H1 (cell line): ENCODE data around the gene ACSM3. TPM values are rescaled to one million over a fixed set of nuclear protein-coding genes. Genes with fewer than 3 reads are reported as not detected.

Source experiments
- CTCF ChIA-PET: fragments of 300-600 bp; sonication (Branson Sonifier 250); formaldehyde crosslinking; loops from one replicate; lab custom pipeline; 2021; ENCODE audit not compliant: partially characterized antibody; lab: Charles Lee
- POLR2A ChIA-PET: fragments of 300-600 bp; sonication (Branson Sonifier 250); formaldehyde crosslinking; loops from one replicate; lab custom pipeline; 2021; ENCODE audit warnings: inconsistent platforms; ENCODE audit not compliant: partially characterized antibody; lab: Charles Lee
- DNase-seq, 2 experiments: peaks; one replicate each; pipeline versions ENCODE4 v3.0.0 to v3.0.0-alpha.2; 2010 to 2022; ENCODE audit warnings: low spot score in 2 of 2, low read depth in 1 of 2, mixed read lengths in 1 of 2
- FAIRE-seq: peaks from 2 replicates; lab custom pipeline; 2011; peaks lifted over from hg19 to GRCh38; lab: Jason Lieb, UNC
- H2AFZ ChIP-seq: 2 replicates; pipeline ENCODE4 v1.8.1; 2012; ENCODE audit warnings: low read length, inconsistent platforms
- H2AK5ac ChIP-seq: 2 replicates; pipeline ENCODE4 v1.6.1; 2013; ENCODE audit warnings: low read depth, low read length
- H2BK120ac ChIP-seq: replicated peaks from 2 replicates; pipeline ENCODE3; 2013; ENCODE audit warnings: low read depth, low read length, inconsistent platforms
- H2BK12ac ChIP-seq: 2 replicates; pipeline ENCODE4 v1.6.1; 2013; ENCODE audit warnings: low read depth, low read length
- H2BK15ac ChIP-seq: 2 replicates; pipeline ENCODE4 v1.6.1; 2013; ENCODE audit warnings: low read length
- H2BK20ac ChIP-seq: 2 replicates; pipeline ENCODE4 v1.6.1; 2013; ENCODE audit warnings: low read length
- H2BK5ac ChIP-seq: 2 replicates; pipeline ENCODE4 v1.6.1; 2013; ENCODE audit warnings: low read depth, low read length
- H3K14ac ChIP-seq: 2 replicates; pipeline ENCODE4 v1.6.1; 2013; ENCODE audit warnings: inconsistent platforms; ENCODE audit not compliant: insufficient read length
- H3K18ac ChIP-seq: 2 replicates; pipeline ENCODE4 v1.6.1; 2013; ENCODE audit warnings: low read length; ENCODE audit errors: extremely low read depth
- H3K23ac ChIP-seq: 2 replicates; pipeline ENCODE4 v1.6.1; 2013; ENCODE audit warnings: inconsistent platforms; ENCODE audit not compliant: insufficient read length
- H3K23me2 ChIP-seq: 2 replicates; pipeline ENCODE4 v1.6.1; 2013; ENCODE audit warnings: low read depth, low read length
- H3K27ac ChIP-seq: 2 replicates; pipeline ENCODE4 v1.6.1; 2011; ENCODE audit warnings: low read depth, low read length, inconsistent platforms
- H3K27me3 ChIP-seq, 4 experiments: replicated peaks in 1 of 4; 1 replicate in 1 of 4; 2 replicates in 3 of 4; pipeline versions ENCODE4 v1.6.1 to v1.8.1; 2011 to 2013; ENCODE audit warnings: low read length in 3 of 4, mild to moderate bottlenecking in 3 of 4, inconsistent platforms in 2 of 4, mixed read lengths in 2 of 4, moderate library complexity in 1 of 4; ENCODE audit not compliant: control insufficient read depth in 3 of 4, insufficient read depth in 3 of 4; ENCODE audit errors: extremely low read depth in 1 of 4
- H3K36me3 ChIP-seq, 4 experiments: 2 replicates each; pipeline versions ENCODE4 v1.6.1 to v1.8.1; 2011 to 2013; ENCODE audit warnings: mild to moderate bottlenecking in 4 of 4, low read length in 3 of 4, moderate library complexity in 2 of 4, control low read depth in 1 of 4, inconsistent platforms in 1 of 4; ENCODE audit not compliant: insufficient read depth in 4 of 4, control insufficient read depth in 2 of 4
- H3K4ac ChIP-seq: replicated peaks from 2 replicates; pipeline ENCODE3; 2013; ENCODE audit warnings: low read length, low read depth, mixed read lengths, inconsistent platforms; ENCODE audit not compliant: insufficient read length
- H3K4me1 ChIP-seq, 4 experiments: replicated peaks in 1 of 4; 1 replicate in 1 of 4; 2 replicates in 3 of 4; pipeline versions ENCODE4 v1.6.1 to v1.8.1; 2011 to 2013; ENCODE audit warnings: low read length in 3 of 4, inconsistent platforms in 2 of 4, mixed read lengths in 1 of 4; ENCODE audit not compliant: insufficient read depth in 4 of 4, control insufficient read depth in 3 of 4
- H3K4me2 ChIP-seq, 2 experiments: 2 replicates each; pipeline versions ENCODE4 v1.6.1 to v1.8.1; 2011 to 2013; ENCODE audit warnings: low read depth in 2 of 2, low read length in 2 of 2, control low read depth in 1 of 2, inconsistent platforms in 1 of 2, mild to moderate bottlenecking in 1 of 2; ENCODE audit not compliant: insufficient read depth in 1 of 2
- H3K4me3 ChIP-seq, 4 experiments: fragments of 200-600, 300-600 bp in 1 of 4; sonication (generic), shearing (Covaris generic), sonication (Bioruptor Twin) in 1 of 4; 2 replicates each; pipeline versions ENCODE4 v1.5.1 to v1.8.1; 2011 to 2016; ENCODE audit warnings: low read length in 4 of 4, low read depth in 3 of 4, control low read depth in 2 of 4, inconsistent platforms in 2 of 4, mild to moderate bottlenecking in 2 of 4, mixed read lengths in 1 of 4, moderate library complexity in 1 of 4; ENCODE audit not compliant: insufficient read depth in 2 of 4; ENCODE audit errors: extremely low read depth in 1 of 4
- H3K56ac ChIP-seq: replicated peaks from 2 replicates; pipeline ENCODE3; 2013; ENCODE audit warnings: low read depth, mild to moderate bottlenecking, mixed read lengths, low read length, inconsistent platforms; ENCODE audit not compliant: insufficient read length
- H3K79me1 ChIP-seq: 2 replicates; pipeline ENCODE4 v1.6.1; 2013; ENCODE audit warnings: low read depth, low read length, control low read depth
- H3K79me2 ChIP-seq, 2 experiments: 2 replicates each; pipeline versions ENCODE4 v1.6.1 to v1.8.1; 2012 to 2013; ENCODE audit warnings: low read length in 2 of 2, mild to moderate bottlenecking in 2 of 2, inconsistent platforms in 1 of 2; ENCODE audit not compliant: insufficient read depth in 2 of 2, control insufficient read depth in 1 of 2
- H3K9ac ChIP-seq, 4 experiments: replicated peaks in 1 of 4; 1 replicate in 1 of 4; 2 replicates in 3 of 4; pipeline versions ENCODE4 v1.6.1 to v1.8.1; 2011 to 2013; ENCODE audit warnings: low read depth in 3 of 4, low read length in 3 of 4, control low read depth in 2 of 4, mild to moderate bottlenecking in 2 of 4, moderate library complexity in 2 of 4, inconsistent platforms in 1 of 4; ENCODE audit errors: extremely low read depth in 1 of 4
- H3K9me3 ChIP-seq, 2 experiments: 2 replicates each; pipeline versions ENCODE4 v1.6.1 to v1.8.1; 2012 to 2013; ENCODE audit warnings: mild to moderate bottlenecking in 2 of 2, moderate library complexity in 2 of 2, control low read depth in 1 of 2, inconsistent platforms in 1 of 2, low read depth in 1 of 2, low read length in 1 of 2, mixed read lengths in 1 of 2; ENCODE audit not compliant: insufficient read depth in 2 of 2
- H4K20me1 ChIP-seq, 2 experiments: replicated peaks in 1 of 2; 2 replicates each; pipeline versions ENCODE3 to v1.8.1; 2011 to 2013; ENCODE audit warnings: inconsistent platforms in 2 of 2, low read length in 2 of 2, mild to moderate bottlenecking in 1 of 2; ENCODE audit not compliant: insufficient read depth in 2 of 2, control insufficient read depth in 1 of 2
- H4K5ac ChIP-seq: 2 replicates; pipeline ENCODE4 v1.6.1; 2013; ENCODE audit warnings: low read length, low read depth, mixed read lengths, inconsistent platforms; ENCODE audit not compliant: insufficient read length
- H4K8ac ChIP-seq: 2 replicates; pipeline ENCODE4 v1.8.0; 2013; ENCODE audit warnings: mild to moderate bottlenecking, moderate library complexity, low read length, inconsistent platforms; ENCODE audit not compliant: insufficient read depth; ENCODE audit errors: extremely low read depth
- H4K91ac ChIP-seq: replicated peaks from 2 replicates; pipeline ENCODE3; 2013; ENCODE audit warnings: low read length, mixed read lengths, inconsistent platforms; ENCODE audit not compliant: insufficient read length
- BCL11A ChIP-seq, 2 experiments: IDR thresholded peaks; one replicate each; pipeline ENCODE4 v1.6.1; 2011; ENCODE audit warnings: low read depth in 2 of 2, low read length in 2 of 2, mild to moderate bottlenecking in 2 of 2
- CBX8 ChIP-seq: fragments of 300-800, 300-1000 bp; sonication (generic); IDR thresholded peaks from 2 replicates; pipeline ENCODE4 v1.7.1; 2016; ENCODE audit warnings: low read depth, low read length, borderline replicate concordance
- JUN ChIP-seq: IDR thresholded peaks from 2 replicates; pipeline ENCODE4 v1.6.1; 2011; ENCODE audit warnings: low read depth, mild to moderate bottlenecking, improper control_type of control experiment, low read length
- JUND ChIP-seq: IDR thresholded peaks from 2 replicates; pipeline ENCODE4 v1.6.1; 2011; ENCODE audit warnings: mild to moderate bottlenecking, improper control_type of control experiment, low read length
- RFX5 ChIP-seq: IDR thresholded peaks from 2 replicates; pipeline ENCODE4 v1.6.1; 2011; ENCODE audit warnings: low read depth, low read length, improper control_type of control experiment, borderline replicate concordance
- RNF2 ChIP-seq: fragments of 200-900, 300-1000 bp; sonication (generic); IDR thresholded peaks from 2 replicates; pipeline ENCODE4 v1.7.1; 2016; ENCODE audit warnings: borderline replicate concordance, low read depth, mild to moderate bottlenecking, antibody characterized with exemption, low read length; ENCODE audit not compliant: poor library complexity, severe bottlenecking; ENCODE audit errors: missing control alignments
- SP2 ChIP-seq: IDR thresholded peaks from 2 replicates; pipeline ENCODE4 v1.6.1; 2012; ENCODE audit warnings: mild to moderate bottlenecking, low read length, inconsistent platforms
- TCF12 ChIP-seq: IDR thresholded peaks from 2 replicates; pipeline ENCODE4 v1.6.1; 2011; ENCODE audit warnings: low read depth, mild to moderate bottlenecking, low read length
- WGBS, 2 experiments: shearing (Covaris generic) in 1 of 2; methylation state at CpG; one replicate each; pipeline versions ENCODE4 v1.1.6 to v1.1.7; 2013 to 2015; ENCODE audit warnings: low lambda C conversion rate in 2 of 2, mixed read lengths in 2 of 2, inconsistent platforms in 1 of 2, low coverage in 1 of 2, missing lambda C conversion rate in 1 of 2; ENCODE audit not compliant: insufficient replicate concordance in 2 of 2, insufficient coverage in 1 of 2, insufficient read length in 1 of 2; ENCODE audit errors: extremely low coverage in 1 of 2, missing lambda C conversion rate in 1 of 2; 5-methylcytosine and 5-hydroxymethylcytosine counted together
- polyA plus RNA-seq, 7 experiments: library from polyadenylated mRNA; depleted of rRNA in 3 of 7; stranded (reverse) in 5 of 7; unstranded in 2 of 7; fragments of >200 nt in 5 of 7; fragments of 200-250 nt in 2 of 7; gene quantifications; 1 replicate in 5 of 7; 2 replicates in 1 of 7; 4 replicates in 1 of 7; pipeline versions ENCODE4 v1.2.1 to v1.2.3, GENCODE V29; 2011 to 2013; ENCODE audit warnings: missing spikeins in 2 of 7, mixed read lengths in 2 of 7
- total RNA-seq: library from RNA; stranded (reverse); fragmentation: NEBNext Ultra II Directional; extraction: Animal tissue kit (Norgen Biotek cat#: 25700); gene quantifications from 2 replicates; pipeline ENCODE4 v1.2.1, GENCODE V29; 2021
- TF ChIP-seq, protein P1 (sequence below): IDR thresholded peaks from 2 replicates; pipeline ENCODE4 v1.6.1; 2012; ENCODE audit warnings: inconsistent platforms
- TF ChIP-seq, protein P2 (sequence below): IDR thresholded peaks from 2 replicates; pipeline ENCODE4 v1.6.1; 2011; ENCODE audit warnings: low read length, improper control_type of control experiment
- TF ChIP-seq, protein P3 (sequence below), 3 experiments: IDR thresholded peaks; 1 replicate in 2 of 3; 2 replicates in 1 of 3; pipeline versions ENCODE4 v1.5.1 to v1.6.1; 2011; ENCODE audit warnings: low read length in 3 of 3, mild to moderate bottlenecking in 3 of 3, inconsistent platforms in 2 of 3, low read depth in 1 of 3, moderate library complexity in 1 of 3; ENCODE audit not compliant: insufficient read depth in 1 of 3; ENCODE audit errors: control extremely low read depth in 1 of 3

The ACSM3 gene
- total and polyA plus RNA-seq, 2 of the 8 experiments (the other 6 are each of a cell fraction or from before 2014, with no cell fraction given), result 5.7 to 6.2 TPM

DNA sequence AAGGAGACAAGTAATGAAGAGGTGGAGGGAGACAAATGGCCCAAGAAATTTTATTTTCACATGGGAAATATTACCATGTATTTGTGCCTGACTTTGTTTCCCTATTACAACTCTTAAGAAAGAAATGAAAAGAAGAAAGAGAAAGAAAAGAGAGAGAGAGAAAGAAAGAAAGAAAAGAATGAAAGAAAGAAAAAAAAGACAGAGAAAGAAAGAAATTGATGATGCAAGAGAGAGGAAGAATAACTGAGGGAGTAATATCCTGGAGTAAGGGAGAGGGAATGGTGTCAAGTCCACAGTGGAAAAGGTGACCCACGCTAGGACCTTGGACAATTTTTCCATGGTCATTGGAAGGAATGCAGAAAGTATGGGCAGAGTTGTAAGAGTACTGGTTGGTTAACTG, 10.1 kb upstream of the ACSM3 start:
- Histone ChIP-seq H3K4me3 (no peak overlapping the region), H2BK120ac (no peak overlapping the region), H3K27me3 (no peaks in the 10 kb centered on the region), H3K27ac (no peak overlapping the region), H3K18ac (no peak overlapping the region), H3K14ac (no peak overlapping the region), H3K9ac (no peak overlapping the region), H3K79me2 (no peaks in the 10 kb centered on the region), H3K4me2 (no peak overlapping the region), H2AK5ac (no peak overlapping the region), H2BK15ac (no peak overlapping the region), H3K4me1 (no peaks in the 10 kb centered on the region), H3K4ac (no peak overlapping the region), H2AFZ (no peak overlapping the region), H3K79me1 (no peaks in the 10 kb centered on the region), H3K56ac (no peak overlapping the region), H3K23me2 (no peaks in the 10 kb centered on the region), H3K9me3 (no peaks in the 10 kb centered on the region), H4K5ac (no peak overlapping the region), H2BK20ac (no peak overlapping the region), H4K8ac (no peak overlapping the region), H3K23ac (no peak overlapping the region), H4K91ac (no peak overlapping the region), H3K36me3 (no peaks in the 10 kb centered on the region), H2BK5ac (no peak overlapping the region), H2BK12ac (no peak overlapping the region), H4K20me1 (no peaks in the 10 kb centered on the region)
- 67% methylated on average over 1 of the region's 1 CpG; no CpG with 5 or more reads in 1 of the 2 experiments for WGBS, 2 experiments
- POLR2A ChIA-PET, result no interaction called here
- CTCF ChIA-PET, result no interaction called here
- FAIRE-seq (no peak), DNase-seq (no peak)
- no peak for TF ChIP-seq SP2
- no peak for TF ChIP-seq BCL11A (IDR thresholded peaks at IDR 0.05; ENCODE audit: low read depth in 2 of 2, low read length in 2 of 2)
- no peak for TF ChIP-seq RNF2
- TF ChIP-seq RFX5, result no peak
- no peak for TF ChIP-seq JUND
- TF ChIP-seq, protein P1, sequence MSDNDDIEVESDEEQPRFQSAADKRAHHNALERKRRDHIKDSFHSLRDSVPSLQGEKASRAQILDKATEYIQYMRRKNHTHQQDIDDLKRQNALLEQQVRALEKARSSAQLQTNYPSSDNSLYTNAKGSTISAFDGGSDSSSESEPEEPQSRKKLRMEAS, result no peak
- TF ChIP-seq, protein P2, sequence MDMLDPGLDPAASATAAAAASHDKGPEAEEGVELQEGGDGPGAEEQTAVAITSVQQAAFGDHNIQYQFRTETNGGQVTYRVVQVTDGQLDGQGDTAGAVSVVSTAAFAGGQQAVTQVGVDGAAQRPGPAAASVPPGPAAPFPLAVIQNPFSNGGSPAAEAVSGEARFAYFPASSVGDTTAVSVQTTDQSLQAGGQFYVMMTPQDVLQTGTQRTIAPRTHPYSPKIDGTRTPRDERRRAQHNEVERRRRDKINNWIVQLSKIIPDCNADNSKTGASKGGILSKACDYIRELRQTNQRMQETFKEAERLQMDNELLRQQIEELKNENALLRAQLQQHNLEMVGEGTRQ, result no peak
- no peak for TF ChIP-seq TCF12
- TF ChIP-seq, protein P3, sequence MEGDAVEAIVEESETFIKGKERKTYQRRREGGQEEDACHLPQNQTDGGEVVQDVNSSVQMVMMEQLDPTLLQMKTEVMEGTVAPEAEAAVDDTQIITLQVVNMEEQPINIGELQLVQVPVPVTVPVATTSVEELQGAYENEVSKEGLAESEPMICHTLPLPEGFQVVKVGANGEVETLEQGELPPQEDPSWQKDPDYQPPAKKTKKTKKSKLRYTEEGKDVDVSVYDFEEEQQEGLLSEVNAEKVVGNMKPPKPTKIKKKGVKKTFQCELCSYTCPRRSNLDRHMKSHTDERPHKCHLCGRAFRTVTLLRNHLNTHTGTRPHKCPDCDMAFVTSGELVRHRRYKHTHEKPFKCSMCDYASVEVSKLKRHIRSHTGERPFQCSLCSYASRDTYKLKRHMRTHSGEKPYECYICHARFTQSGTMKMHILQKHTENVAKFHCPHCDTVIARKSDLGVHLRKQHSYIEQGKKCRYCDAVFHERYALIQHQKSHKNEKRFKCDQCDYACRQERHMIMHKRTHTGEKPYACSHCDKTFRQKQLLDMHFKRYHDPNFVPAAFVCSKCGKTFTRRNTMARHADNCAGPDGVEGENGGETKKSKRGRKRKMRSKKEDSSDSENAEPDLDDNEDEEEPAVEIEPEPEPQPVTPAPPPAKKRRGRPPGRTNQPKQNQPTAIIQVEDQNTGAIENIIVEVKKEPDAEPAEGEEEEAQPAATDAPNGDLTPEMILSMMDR (IDR thresholded peaks at IDR 0.05; ENCODE audit: control extremely low read depth in 1 of 3, insufficient read depth in 1 of 3, low read depth in 1 of 3, low read length in 3 of 3), result no peak
- TF ChIP-seq JUN, result no peak
- TF ChIP-seq CBX8, result no peak
